GM19372 (cell line): Measurements from ENCODE around the gene CPN2.

Source experiments
- ATAC-seq: cut with Tn5 transposase; IDR thresholded peaks from one replicate; pipeline ENCODE4 v1.9.1; 2021; ENCODE audit warnings: mild to moderate bottlenecking, low read depth, moderate library complexity; ENCODE audit not compliant: unreplicated experiment

Gene CPN2

GRCh38 chr3:194330579-194330978 is 20.5 kb downstream of the CPN2 start:
- no peak for ATAC-seq

GRCh38 chr3:194330160-194330559 is 21.0 kb downstream of the CPN2 start:
- no peak for ATAC-seq

- no peak for ATAC-seq
Observed at GRCh38 chr3:194329583-194329965, 21.6 kb downstream of the CPN2 start.

- no peak for ATAC-seq
Observed at GRCh38 chr3:194328942-194329582, 22.1 kb downstream of the CPN2 start.

- ATAC-seq, result no peak
Observed at GRCh38 chr3:194328053-194328657, 23.0 kb downstream of the CPN2 start.

GRCh38 chr3:194327218-194328052 is 23.7 kb downstream of the CPN2 start:
- no peak for ATAC-seq

- no peak for ATAC-seq
Observed at GRCh38 chr3:194326968-194327217, 24.2 kb downstream of the CPN2 start.

GRCh38 chr3:194326192-194326967 is 24.7 kb downstream of the CPN2 start:
- ATAC-seq, result no peak

GRCh38 chr3:194325424-194326153 is 25.5 kb downstream of the CPN2 start:
- no peak for ATAC-seq

- no peak for ATAC-seq
Observed at GRCh38 chr3:194324823-194325327, 26.3 kb downstream of the CPN2 start.

GRCh38 chr3:194323785-194324735 is 27.1 kb downstream of the CPN2 start:
- ATAC-seq, result no peak

GRCh38 chr3:194322678-194323211 is 28.4 kb downstream of the CPN2 start:
- no peak for ATAC-seq

- no peak for ATAC-seq
Observed at GRCh38 chr3:194321693-194322640, 29.2 kb downstream of the CPN2 start.

GRCh38 chr3:194320744-194321243 is 30.3 kb downstream of the CPN2 start:
- no peak for ATAC-seq

- no peak for ATAC-seq
Observed at GRCh38 chr3:194320100-194320499, 31.0 kb downstream of the CPN2 start.

GRCh38 chr3:194318511-194319161 is 32.5 kb downstream of the CPN2 start:
- no peak for ATAC-seq

- ATAC-seq, result no peak
Observed at GRCh38 chr3:194316918-194317317, 34.2 kb downstream of the CPN2 start.
